GM12872 (cell line): ENCODE results near the gene HEMK1.

Experiments used
- CTCF ChIP-seq: IDR thresholded peaks from 3 replicates; pipeline ENCODE4 v1.5.1; 2011; ENCODE audit warnings: low read depth, mild to moderate bottlenecking, low read length, moderate library complexity; ENCODE audit not compliant: insufficient read depth

The HEMK1 gene

GRCh38 chr3:50568947-50569749 lies at the start of gene HEMK1:
HEMK1 (plus strand) TSS chr3:50569522; CDS start chr3:50571105, 1,583 bp downstream.
- no peak for TF ChIP-seq CTCF

GRCh38 chr3:50520849-50521248 lies 48.5 kb upstream of the HEMK1 start:
- TF ChIP-seq CTCF: no peak

GRCh38 chr3:50521572-50521971 lies 47.8 kb upstream of the HEMK1 start:
- no peak for TF ChIP-seq CTCF

- no peak for TF ChIP-seq CTCF
These were observed 46.0 kb upstream of the HEMK1 start for GRCh38 chr3:50523279-50523811.

GRCh38 chr3:50524746-50525145 lies 44.6 kb upstream of the HEMK1 start:
- TF ChIP-seq CTCF: no peak

- no peak for TF ChIP-seq CTCF
These were observed 44.0 kb upstream of the HEMK1 start for GRCh38 chr3:50525191-50525910.

GRCh38 chr3:50525987-50526386 lies 43.3 kb upstream of the HEMK1 start:
- no peak for TF ChIP-seq CTCF
